Inflammatory macrophage treated with lipopolysaccharide for 4 hours (primary cell): Measurements from ENCODE around the gene CWF19L2.
"Not testable (repeated sequence)": the region's sequence is repeated elsewhere in the genome, so short reads cannot be mapped to it uniquely, and the experiment has no call there.

Source experiments
- DNase-seq: peaks from one replicate; pipeline ENCODE4 v3.0.0-alpha.2; 2020

CWF19L2 gene

DNA sequence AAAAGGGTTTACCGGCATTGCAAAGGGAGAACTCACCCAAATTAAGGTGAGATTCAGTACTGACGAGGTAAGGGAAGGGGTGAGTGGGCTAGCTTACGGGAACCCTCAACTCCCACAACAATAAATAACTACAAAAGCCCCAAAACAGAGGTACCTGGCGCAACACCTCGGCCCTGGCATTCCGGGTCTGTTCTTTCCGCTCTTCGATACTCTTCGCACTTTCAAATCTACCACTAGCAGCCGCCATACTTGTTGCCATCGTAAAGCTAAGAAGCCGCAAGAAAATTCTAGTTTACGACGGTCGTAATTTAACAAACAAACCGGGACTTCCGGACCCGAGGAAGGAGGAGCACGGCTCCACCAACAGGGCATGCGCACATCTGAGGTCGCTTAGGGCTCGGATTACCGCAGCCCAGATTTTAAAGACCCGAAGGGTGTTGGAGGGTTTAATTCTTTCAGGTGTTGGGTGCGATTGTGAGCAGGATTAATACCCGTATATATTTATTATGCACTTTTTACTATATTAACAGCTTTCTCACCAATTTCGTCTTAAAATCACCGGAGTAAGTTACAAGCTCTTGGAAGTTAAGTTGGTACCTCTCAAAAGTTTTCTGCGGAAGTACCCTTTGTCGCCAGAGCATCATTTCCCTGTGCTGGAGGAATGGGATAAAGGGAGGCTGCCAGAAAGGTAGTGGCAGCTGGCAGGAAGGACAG lies at the start of gene CWF19L2:
CWF19L2 (minus strand) TSS at position 268 of the 714 bp plus-strand sequence; CDS start at position 259, 9 bp downstream.
- peak; percentile 98 for DNase-seq

DNA sequence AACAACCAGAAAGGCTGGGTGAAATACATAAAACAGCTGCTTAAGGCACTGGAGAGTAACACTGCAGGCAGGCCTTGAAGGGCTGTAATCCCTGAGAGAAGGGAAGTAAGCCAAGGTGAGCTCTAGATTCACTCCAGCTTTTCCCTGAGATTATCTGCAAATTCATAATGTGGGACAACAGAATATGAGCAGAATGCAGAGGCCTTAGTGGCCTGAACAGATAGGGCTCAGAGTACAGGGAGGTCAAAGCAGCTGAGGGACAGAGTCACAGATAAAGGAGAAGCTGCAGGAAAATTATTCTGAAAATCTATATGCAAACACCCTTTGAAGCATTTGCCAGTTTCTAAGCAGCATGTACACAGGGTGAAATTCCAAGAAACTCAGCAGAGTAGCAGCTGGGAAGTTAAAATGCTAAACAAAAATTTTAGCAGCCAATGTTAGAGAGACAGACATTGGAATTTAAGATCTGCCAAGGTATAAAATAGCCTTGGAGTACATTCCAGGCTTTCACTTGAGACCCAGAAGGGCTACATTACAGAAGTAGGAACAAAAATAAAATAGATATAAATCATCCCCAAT lies 48.1 kb upstream of the CWF19L2 start:
- DNase-seq: no peak

DNA sequence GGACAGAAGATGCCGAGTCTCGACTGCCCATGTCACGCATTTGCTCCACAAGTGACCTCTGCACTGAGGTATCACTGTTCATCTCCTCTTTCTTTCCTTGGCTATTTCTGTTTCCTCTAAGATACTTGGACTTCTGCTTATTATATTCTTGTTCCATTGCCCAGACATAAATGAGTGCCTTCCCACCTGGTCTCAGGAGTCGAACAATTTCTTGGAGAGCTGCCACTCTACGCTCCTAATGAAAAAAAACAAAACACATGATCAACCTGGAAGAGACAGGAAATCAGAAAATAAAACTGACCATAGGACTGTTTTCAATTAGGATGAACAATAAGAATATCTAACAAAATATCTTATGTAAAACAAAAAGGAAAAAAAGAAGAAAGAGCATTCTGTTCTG lies 47.4 kb upstream of the CWF19L2 start:
- no peak for DNase-seq

DNA sequence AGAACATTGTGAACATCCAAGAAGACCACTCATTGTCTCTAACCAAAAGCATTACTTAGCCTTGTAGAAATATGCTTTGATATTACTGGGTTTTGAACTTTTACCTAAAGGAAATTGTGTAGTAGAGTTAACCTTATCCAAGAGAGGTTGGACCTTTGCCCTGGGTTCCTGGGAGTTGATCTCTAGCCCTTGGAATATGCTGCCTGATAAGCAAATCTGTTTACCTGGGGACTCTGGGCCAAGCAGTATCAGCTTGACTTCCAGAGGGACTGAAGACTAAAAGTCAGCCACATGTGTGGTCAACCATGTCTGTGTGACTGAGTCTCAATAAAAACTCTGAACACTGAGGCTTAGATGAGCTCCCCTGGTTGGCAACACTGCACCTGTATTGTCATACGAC lies 44.1 kb upstream of the CWF19L2 start:
- DNase-seq: no peak

DNA sequence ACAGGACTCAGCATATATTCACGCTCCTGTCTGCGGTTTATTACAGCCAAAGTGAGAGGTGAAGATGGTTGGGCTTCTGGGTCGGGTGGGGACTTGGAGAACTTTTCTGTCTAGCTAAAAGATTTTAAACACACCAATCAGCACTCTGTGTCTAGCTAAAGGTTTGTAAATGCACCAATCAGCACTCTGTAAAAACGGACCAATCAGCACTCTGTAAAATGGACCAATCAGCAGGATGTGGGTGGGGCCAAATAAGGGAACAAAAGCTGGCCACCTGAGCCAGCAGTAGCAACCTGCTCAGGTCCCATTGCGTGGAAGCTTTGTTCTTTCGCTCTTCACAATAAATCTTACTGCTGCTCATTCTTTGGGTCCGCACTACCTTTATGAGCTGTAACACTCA lies 39.7 kb upstream of the CWF19L2 start:
- not testable (repeated sequence) for DNase-seq

DNA sequence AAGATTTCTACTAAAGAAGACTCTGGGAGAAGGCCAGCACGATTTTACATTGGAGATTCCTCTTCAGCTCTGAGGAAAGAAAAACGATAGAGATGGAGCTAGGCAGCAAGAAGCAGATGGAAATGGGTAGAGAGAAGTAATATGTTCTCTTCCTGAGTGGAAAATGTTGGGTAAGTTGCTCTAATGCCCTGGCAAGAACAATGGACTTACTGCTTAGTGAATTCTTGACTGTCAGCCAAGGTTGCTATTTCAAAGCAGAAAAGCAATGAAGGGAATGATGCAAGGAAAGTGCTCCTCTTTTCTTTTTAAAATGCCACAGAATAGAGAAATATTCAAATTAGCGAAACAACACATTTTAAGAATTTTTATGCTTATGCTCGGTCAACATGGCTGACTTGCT lies 38.4 kb upstream of the CWF19L2 start:
- no peak for DNase-seq

DNA sequence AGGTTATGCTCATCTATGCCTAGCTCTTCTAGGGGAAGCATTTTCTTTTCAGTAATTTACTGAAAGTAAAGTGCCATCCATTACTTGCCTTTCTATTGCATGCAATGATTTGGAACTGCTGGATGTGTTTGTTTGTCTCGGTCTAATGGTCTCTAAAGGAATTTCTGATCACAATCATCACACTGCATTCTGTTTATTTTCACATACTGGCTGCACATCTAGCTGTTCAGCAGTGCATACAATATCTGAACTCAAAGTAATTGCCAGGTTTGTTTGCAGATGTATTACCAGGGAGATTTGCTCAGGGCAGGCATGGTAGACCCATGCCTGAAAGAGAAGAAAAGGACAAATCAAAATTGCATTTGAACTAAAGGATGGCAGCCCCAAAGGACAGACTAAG lies 36.4 kb upstream of the CWF19L2 start:
- no peak for DNase-seq

DNA sequence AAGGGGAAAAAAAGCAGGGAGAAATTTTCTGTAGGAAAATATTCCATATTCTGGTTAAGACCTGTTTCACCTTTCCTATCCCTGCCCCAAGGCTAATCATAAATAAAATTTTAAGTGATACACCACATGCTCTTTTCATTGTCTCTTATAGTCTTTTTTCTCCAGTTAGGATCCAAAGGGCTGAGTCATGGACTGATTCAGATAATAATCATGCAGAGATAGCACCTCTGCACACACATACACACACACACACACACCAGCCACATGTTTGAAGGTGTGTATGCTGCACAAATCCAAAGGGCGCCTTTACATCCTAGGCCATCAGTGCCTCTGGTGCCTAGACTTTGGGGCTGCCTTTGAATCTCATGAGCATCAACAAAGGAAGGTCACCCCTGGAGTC lies 35.5 kb upstream of the CWF19L2 start:
- DNase-seq: no peak

DNA sequence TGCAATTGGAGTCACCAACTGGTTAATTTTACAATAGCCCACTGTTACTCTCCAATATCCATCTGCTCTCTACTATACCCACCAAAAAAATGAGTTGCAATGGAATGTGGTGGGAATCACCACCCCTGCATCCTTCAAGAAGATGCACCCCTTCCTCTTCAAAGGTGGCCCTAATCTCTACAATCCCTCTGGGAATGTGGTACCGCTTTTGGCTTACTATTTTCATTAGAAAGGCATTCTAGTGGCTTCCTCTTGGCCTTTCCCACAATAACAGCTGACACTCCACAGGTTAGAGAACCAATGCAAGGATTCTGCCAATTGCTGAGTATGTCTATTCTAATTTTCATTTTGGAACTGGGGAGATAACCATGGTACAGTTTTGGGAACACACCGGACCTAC lies 33.2 kb upstream of the CWF19L2 start:
- no peak for DNase-seq

DNA sequence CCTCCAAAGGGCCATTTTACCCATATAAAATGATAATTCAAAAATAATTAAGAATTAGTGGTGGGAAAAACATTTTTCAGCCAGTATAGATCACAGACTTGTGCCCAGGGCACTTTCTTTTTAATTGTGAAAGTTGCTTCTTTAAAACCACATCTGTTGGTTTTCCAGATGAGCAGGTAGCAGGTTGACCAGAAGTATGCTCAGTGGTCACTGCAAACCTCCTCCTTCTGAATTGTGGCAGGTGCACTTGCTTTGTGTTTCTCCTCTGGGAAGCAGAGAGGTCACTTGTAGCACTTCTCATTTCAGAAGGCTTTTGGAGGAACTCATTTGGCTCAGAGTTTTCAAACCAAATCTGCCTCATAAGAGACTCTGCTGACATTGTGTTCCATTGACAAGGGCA lies 24.6 kb upstream of the CWF19L2 start:
- no peak for DNase-seq

DNA sequence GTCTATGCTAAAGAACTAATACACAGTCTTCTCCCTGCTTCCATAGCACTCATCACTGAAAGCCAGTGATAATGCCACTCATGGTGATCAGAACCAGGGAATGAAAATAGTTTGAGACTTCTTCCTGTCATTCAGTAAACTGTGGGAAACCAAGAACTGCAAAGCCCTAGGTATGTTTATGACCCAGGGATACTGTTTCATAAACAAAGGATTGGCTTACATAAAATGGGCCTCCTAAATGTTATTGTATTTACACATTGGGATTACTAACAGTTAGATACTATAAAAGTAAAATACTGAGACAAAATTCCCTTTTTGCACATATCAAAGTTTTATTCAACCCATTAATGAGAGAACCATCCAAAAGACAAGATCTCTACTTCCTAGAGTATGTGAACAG lies 21.3 kb upstream of the CWF19L2 start:
- DNase-seq: no peak

DNA sequence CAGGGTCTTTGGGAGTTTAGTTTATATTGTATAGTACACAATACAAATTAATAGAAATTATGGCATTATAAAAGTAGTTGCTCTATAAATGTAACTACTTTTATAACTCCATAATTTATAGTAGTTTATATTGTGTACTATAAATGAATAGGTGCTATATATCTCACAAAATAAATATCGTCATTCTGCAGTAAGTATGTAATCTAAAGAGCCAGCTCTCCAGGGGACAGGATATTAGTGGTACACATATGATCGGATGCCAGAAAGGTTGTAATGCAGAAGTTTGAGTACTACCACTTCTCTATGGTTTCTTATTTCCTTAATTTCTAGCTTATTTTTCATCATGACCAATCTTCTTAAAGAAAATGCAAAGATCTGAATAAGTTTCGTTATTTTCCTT lies 20.2 kb upstream of the CWF19L2 start:
- no peak for DNase-seq

DNA sequence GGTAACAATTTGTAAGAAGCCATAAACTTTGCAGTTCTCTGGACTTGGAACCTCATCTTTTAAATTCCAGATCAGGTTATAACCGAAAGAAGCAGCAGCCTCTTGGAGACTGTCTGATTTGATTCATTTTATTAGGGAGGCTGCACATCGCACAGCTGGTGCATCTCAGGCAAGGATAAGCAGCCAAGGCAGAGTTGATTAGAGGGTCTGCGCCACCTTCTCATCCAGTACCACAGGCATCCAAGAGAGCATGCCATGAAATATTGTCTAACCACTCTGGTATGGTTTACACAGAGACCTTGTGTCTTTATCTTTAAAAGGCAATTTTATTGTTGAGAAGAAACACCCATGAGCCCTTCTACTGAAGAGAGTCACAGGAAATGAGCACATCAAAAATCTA lies 16.2 kb upstream of the CWF19L2 start:
- DNase-seq: no peak

DNA sequence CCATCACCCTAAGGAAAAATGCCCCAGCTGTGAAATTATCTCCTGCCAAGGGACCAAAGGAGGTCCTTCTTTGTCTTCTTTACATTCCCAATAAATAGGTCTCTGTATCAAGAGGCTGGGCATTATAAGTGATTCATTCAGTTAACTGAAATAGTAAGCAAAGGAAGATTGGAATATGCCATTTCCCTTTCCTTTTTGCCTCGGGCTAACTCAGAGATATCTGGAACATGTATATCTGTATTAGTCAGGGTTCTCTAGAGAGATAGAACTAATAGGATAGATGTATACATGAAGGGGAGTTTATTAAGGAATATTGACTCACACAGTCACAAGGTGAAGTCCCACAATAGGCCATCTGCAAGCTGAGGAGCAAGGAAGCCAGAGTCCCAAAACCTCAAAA lies 15.3 kb upstream of the CWF19L2 start:
- DNase-seq: no peak

DNA sequence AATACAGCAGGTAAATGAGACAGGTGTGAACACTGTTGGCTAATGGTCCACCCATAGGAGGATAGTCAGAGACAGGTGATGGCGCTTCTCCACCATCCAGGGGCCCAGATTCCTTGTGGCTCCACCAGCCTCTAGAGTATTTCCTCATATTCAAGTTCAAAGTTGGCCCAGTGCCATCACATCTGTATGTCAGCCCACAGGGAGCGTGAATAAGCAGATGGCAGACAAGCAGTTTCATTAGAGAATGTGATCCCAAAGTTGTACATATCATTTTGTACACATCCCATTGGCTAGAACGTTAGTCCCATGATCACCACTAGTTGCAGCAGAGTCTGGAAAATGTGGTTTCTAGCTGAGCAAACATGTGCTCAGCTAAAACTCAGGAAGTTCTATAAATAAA lies 11.0 kb upstream of the CWF19L2 start:
- DNase-seq: no peak

DNA sequence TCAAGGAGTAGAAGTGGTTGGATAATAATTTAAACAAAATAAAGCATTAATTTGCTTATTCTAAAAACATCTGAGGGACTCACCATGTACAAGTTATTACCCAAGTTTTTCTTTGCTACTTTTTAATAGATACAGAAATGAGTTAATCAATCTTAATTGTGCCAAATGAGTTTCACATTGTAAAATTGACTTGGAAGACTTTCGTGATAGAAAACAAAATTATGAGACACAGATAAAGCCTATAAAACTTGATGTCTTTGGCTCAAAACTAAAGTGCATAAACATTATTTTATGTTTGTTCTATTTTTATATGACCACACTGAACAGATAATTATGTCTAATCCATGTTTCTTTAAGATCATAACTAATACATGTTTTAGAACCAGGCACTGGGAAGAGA lies 10.1 kb upstream of the CWF19L2 start:
- no peak for DNase-seq

DNA sequence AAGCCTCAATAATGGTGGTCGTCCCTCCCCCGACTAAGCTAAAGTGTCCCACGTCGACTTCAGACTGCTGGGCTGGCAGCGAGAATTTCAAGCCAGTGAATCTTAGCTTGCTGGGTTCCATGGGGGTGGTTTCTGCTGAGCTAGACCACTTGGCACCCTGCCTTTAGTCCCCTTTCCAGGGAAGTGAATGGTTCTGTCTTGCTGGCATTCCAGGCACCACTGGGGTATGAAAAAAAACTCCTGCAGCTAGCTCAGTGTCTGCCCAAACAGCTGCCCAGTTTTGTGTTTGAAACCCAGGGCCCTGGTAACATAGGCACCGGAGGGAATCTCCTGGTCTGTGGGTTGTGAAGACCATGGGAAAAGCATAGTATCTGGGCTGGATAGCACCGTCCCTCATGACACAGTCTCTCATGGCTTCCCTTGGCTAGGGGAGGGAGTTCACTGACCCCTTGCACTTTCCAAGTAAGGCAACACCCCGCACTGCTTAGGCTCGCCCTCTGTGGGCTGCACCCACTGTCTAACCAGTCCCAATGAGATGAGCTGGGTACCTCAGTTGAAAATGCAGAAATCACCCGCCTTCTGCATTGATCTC lies 8.7 kb upstream of the CWF19L2 start:
- DNase-seq: not testable (repeated sequence)

DNA sequence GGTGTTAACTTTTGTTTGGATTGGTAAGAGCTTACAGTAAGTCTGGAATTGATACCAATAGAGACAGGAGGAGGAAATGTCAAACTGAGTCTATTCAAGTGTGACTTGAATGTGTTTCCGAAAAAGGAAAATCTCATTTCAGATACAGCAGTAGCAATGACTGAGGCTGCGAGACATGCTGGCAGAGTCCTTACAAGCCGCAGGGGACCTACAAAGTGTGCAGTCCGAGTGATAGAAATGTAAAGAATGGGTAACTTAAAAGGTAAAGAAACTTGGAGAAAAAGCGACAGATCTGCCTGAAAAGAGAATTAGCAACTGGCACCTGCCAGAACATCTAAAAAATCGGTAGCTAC lies 444 bp downstream of the CWF19L2 start:
- DNase-seq: no peak

DNA sequence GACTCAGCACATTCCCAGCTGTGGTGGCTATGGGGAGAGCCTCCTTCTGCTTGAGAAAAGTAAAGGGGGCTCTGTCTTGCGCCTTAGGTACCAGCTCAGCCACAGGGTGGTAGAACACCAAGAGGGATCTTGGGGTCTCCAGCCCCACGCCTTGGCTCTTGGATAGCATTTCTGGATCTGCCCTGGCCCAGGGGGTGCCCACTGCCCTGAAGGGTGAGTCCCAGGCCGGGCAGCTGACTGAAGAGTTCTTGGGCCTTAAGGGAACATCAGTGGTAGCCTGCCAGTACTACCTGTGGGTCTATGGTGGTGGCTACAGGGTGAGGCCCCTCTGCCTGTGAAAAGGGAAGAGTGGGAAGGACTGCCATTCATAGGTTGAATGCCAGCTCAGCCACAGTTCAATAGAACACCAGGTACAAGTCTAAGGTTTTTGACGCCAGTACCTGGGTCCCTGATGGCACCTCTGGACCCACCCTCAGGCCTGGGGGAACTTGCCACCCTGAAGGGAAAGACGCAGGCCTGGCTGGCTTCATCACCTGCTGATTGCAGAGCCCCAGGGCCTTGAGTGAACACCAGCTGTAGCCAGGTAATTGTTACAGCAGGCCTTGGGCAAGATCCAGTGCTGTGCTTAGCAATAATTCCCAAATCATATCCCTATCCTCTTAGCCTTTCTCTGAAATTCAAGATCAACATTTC lies 3.9 kb downstream of the CWF19L2 start:
- no peak for DNase-seq

DNA sequence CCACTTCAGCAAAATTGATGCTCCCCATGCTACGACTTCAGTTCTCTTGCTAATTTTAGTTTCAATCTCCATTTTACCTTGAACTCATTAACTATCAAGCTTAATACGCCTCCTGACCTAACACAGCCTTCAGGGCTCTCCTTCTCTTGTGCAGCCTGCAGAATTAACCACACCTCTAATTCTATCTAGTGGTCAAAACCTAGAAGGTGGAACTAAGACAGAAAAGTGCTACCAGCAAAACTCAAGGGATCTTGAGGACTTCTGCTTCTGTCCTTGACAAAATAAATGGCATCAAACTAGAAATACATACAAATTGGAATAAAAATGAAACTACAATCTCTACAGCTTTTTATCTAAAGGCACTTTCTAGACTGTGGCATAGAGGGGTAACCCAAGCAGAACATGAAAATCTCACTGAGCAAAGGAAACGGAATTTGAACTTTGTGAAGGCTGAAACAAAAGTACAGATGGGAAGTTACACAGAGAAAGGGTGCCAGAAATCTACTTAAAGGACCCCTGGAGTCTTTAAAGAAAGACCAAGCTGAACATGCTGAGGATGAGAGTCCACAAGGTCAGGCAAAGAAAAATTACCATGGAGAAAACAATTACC lies 10.7 kb downstream of the CWF19L2 start:
- DNase-seq: no peak

DNA sequence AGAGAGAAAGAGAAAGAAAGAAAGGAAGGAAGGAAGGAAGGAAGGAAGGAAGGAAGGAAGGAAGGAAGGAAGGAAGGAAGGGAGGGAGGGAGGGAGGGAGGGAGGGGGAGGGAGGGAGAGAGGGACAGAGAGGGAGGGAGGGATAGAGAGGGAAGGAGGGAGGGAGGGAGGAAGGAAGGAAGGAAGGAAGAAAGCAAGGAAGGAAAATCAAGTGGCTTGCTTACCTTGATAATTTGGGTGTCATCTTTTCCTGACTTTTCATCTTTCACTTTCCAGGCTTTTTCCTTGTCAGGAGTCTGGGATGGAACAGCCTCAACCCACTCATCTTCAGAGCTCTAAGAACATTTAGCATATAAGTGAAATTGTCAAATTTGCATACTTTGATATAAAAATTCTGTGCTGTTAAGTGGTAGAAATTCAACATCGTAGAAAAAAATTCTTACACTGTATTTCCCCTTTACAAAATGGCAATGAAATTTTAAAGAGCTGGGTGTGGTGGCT lies 14.9 kb downstream of the CWF19L2 start:
- no peak for DNase-seq

DNA sequence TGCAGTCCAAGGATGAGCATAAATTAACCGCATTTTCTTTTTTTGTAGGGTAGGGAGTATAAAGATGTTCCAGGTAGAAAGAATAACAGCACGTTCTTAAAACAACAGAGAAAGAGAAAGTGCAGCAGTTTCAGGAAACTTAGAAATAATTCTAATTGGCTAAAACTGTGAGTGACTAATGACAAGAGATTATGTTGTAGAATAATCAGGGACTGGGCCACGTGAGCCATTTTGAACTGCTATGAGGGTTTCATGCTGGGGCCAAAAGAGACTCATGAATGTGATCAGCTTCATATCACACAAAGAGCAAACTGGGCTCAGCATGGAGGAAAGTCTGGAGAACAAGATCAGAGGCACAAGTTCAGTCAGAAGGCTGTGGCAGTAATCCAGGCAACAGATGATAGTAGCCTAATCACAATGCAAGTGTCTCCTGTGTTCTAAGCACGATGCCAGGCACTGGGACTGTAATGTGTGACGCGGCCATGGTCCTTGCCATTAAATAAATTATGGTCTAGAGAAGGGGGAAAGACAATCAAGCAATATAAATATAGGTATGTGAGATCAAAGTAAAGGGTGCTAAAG lies 17.9 kb downstream of the CWF19L2 start:
- no peak for DNase-seq

DNA sequence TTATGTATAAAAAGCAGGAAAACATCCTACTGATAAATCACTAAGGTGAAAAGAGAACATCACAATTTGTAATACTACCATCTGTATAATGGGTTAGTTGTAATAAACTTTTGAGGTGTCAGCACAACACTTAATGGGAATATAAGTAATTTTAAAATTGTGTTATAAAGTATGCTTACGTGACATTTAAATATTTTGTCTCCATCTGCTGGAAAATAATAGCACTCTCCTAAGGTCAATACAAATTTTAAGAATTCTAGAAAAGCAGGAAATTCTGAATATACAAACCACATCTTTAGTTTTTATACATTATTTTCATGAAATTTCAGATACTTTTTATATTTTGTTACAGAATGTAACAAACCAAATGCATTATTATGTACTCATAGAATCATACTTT lies 19.5 kb downstream of the CWF19L2 start:
- no peak for DNase-seq
